Measurements from ENCODE around the gene RPP40.
A peak's percentile ranks its signal among the peaks of the same experiment; 100 is the strongest.
"Not testable (repeated sequence)": the region's sequence is repeated elsewhere in the genome, so short reads cannot be mapped to it uniquely, and the experiment has no call there.

RPP40 gene

DNA sequence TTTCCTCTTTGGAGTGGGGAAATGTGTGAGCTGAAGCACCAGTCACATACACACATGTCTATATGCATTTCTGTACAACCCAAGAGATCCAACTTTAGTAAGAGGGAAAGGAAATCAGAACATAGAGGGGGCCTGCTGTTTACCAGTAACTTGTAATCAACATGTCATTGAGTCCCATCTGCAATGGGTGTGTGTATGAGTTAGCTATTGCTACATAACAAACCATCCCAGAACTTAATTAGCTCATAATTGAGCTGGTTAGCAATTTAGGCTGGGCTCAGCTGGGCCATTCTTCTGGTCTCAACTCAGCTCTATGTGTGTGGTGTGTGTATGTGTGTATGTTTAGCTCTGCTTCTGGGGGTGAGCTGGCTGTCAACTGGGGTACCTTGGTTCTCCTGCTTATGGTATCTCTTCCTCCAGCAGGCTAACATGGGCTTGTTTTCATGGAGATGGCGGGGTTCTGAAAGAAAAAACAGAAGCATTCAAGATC is 10.3 kb upstream of the RPP40 start:
- no peak for DNase-seq (ENCODE audit: low spot score)

DNA sequence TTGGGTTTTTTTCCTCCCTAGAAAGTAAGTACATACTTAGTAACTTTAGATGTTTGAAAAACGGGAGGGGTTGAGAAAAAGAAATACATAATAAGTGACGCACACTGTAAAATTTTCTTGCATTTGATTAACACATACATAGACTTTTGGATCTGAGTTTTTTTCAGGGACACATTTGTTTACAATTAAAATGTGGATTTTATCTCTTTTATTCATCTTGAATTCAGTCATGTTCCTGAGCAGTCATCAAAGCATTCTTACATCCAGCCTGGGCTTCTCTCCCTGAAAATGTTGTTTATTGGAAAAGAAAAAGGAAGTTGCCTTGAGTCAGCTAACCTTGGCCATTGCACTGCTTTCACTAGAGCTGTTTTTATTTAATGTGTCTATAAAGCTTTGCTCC is 8.7 kb upstream of the RPP40 start:
- DNase-seq (ENCODE audit: low spot score): no peak

DNA sequence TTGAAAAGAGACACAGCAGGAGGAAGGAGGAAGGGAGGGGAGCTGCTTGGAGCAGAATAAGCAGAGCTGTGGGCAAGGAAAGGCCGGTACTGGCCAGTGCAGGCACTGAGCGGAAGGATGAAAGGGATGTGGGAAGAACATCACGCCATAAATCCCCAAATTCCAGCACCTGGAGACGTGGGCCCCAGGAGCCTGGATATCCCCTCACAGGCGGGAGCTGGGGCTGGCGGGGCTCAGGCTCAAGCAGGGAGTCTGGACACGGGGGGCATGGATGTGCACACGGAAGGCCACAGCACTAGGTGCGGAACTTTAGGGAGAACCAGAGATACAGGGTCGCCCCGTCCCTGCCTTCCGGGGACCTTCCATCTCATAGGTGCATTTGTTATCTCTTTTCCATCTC is 7.5 kb upstream of the RPP40 start:
- no peak for DNase-seq (ENCODE audit: low spot score)

DNA sequence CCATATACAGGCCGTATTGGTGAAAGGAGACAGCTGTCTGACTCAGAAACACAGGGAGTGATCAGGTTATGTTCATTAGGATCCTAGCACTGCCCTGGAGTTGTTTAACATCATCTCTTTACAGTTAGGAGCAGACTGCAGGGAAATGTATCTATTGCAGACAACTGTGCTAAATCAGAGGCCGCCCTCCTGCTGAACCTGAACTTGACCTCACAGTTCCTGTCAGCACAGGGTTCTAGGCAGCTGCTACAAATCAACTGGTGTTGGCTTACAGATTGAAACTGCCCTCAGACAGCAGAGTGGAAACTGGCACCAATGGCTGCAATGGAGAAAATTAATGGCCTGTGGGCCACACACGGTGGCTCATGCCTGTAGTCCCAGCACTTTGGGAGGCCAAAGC is 3.7 kb upstream of the RPP40 start:
- DNase-seq (ENCODE audit: low spot score): no peak

DNA sequence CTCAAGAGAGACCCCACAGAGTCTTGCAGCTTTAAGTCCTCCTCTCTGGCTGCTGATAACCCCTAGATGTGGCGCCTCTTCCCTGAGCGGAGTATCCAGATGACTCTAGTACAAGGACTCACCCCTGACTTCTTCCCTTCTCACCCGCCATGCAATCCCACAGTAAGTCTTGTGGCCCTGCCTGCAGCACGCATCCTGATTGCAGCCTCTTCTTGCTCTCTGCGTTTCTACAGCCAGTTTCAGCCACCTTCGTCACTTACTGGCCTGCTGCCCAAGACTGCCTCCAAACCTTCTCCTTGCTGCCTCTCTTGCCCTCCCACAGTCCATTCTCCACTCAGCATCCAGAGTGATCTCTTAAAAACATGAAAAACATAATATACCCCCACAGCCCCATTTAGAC is 2.4 kb upstream of the RPP40 start:
- no peak for DNase-seq (ENCODE audit: low spot score)

DNA sequence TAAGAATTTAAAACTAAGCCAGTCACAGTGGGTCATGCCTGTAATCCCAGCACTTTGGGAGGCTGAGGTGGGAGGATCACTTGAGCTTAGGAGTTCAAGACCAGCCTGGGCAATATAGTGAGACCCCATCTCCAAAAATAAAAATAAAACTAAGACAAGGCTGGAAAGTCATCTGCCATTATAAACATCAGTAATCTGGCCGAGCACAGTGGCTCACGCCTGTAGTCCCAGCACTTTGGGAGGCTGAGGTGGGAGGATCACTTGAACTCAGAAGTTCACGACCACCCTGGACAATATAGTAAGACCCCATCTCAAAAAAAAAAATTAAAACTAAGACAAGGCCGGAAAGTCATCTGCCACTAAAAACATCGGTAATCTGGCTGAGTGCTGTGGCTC is 1.2 kb upstream of the RPP40 start:
- DNase-seq (ENCODE audit: low spot score): not testable (repeated sequence)

DNA sequence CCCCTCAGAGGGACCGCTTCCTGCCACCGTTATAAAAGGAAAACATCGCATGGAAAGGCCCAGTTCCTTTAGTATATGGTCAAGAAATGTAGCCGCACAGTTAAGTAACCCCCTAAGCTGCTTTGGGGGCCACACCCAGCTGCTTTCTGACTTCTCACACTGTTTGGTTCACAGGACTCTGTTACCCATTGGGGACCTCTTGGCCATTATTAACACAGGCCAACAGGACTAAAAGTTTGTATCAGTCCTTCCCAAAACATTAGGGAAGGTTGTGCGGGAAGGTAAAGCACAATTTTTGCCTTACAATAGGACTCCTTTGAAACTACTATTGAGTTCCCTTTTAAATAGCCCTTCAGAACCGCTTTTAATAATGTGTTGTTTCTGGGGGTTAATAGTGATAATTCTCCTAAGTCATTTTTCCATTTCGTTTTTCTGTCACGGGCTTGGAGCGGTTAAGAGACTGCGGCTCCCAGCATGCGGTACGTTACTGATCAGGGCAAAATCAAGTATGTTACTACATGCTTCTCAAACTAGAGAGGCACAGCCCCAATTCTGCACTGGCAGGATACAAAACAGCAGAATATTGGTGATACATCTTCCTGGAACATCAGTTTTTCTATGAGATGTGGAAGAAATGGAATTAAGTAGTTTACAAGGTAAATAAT is 668 bp upstream of the RPP40 start:
- no peak for DNase-seq (ENCODE audit: low spot score)

DNA sequence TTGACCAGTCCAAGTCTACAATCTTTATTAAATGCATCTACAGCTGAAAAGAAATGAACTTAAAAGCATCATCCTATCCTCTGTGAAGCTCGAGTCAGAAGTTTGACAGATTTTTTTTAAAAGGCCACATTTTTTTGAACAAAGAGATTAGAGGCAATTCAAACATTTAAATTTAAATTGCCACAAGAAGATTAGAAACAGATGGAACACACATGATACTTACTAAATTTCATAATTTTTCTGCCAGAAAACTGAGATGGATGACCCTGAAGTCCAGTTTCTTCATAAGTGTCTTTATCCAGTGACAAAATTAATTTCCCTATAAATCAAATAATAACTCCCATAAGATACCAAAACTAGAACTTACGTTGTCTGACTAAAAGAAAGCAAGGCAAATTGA is 4.3 kb downstream of the RPP40 start:
- no peak for DNase-seq (ENCODE audit: low spot score)

DNA sequence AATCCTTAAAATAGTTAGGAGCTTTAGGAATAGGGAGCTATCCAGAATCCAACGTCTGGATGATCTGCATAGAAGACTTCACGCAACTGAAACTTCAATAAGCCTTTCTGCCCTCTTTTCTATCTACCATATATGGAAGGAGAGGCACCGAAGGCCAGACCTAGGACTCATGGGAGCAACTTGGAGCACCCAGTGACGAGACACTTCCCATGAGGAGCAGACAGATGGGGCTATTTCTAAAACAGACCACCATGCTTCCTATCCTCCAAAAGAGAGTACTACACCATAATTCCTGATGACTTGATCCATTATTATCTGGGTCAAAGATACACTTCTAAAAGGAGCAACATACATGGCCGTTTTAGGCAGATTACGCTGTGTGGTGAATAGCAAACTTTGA is 6.0 kb downstream of the RPP40 start:
- DNase-seq (ENCODE audit: low spot score): no peak

DNA sequence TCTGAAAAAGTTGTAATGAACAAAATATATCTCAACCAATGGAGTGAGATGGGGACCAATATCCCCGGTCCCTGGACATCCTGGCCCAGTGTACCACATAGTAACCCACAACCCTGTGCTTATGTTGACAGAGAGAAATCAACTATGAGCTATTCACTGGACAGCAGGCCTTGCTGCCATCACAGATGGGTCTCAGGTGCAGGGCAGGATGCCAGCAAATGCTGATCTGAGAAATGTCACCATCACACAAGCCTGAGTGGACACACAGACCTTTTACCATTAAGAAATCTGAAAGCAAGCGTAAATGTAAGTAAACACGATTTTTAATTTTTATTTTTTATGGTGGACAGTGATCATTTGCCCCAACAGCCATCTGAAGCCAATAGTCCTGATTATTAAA is 9.1 kb downstream of the RPP40 start:
- no peak for DNase-seq (ENCODE audit: low spot score)

DNA sequence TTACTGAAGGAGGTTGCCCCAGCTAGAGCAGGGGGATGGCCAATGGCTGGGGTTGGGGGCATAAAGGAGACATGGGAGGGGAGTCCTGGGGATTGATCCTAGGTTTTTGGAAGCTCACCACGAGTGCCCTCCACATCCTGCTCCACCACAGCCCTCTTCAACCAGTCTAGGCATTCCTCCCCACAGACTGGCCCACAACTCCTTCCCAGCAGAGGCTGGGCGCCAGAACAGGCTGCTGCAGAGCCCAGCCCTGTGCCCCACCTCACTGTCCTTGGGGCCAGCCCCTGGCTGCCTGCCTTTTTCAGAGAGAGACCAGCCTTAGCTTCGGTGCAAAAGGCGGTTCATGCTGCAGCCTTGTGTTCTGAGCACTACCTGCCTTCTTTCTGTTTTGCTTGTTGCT is 16.4 kb downstream of the RPP40 start:
- DNase-seq (ENCODE audit: low spot score): no peak

DNA sequence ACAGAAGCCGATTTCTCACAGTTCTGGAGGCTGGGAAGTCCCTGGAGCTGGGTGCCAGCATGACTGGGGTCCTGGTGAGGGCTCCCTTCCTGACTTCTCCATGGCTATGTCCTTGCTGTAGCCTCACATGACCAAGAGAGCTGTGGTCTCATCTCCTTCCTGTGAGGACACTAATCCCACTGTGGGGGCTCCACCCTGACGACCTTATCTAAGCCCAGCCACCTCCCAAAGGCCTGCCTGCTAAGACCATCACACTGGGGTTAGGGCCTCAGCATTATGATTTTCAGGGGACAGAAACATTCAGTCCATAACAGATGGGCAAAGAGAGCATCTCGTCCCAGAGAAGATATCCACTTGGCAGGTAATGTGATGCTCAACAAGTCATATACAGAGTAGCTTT is 16.8 kb downstream of the RPP40 start:
- no peak for DNase-seq (ENCODE audit: low spot score)

DNA sequence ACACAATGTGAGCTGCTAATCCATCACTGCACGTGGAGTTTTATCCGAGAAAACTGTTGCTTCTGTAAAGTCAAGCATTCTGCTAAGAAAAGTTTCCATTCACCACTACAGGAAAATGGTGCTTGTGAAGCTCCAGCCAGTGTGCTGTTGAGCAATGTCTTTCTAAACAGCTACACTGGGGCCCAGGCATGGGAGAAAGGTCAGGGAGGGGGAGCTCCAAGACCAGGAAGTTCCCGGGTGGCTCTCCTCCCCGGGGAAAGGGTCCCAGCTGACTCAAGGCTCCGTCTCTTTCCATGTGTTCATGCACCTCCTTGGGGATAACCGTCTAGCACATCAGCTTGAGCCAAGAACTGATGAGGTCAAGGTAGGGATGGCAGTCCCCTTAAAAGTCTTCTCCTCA is 20.5 kb downstream of the RPP40 start:
- no peak for DNase-seq (ENCODE audit: low spot score)

DNA sequence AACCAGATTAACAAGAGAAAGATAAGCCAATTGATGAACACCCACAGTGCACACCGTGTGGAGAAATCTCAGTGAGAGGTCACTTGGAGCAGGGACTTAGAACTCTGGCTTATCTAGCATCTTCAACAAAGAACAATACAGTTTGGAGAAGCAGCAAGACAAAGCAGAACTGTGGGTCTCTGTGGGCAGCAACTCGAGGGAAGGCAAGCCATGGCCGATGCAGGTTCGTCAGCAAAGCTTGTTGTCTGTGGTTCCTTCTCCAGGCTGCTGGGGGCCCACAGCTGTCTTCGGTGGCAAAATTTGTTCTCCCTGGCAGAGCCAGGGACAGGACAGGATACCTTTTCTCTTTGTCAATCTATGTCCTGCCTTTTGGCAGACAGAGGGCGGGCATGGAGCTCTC is 22.1 kb downstream of the RPP40 start:
- DNase-seq (ENCODE audit: low spot score): no peak

DNA sequence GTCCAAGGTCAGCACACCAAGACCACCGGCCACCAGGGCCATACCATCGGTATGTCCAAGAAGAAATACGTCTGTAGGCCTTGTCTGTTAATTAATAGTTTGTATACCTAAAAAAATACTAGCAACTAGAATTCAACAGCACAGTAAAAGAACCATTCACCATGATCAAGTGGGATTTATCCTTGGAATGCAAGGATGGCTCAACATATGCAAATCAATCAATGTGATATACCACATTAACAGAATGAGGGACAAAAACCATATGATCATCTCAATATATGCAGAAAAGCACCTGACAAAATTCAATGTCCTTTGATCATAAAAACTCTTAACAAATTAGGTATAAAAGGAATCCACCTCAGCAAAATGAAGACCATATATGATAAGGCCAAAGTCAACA is 24.4 kb downstream of the RPP40 start:
- no peak for DNase-seq (ENCODE audit: low spot score)

DNA sequence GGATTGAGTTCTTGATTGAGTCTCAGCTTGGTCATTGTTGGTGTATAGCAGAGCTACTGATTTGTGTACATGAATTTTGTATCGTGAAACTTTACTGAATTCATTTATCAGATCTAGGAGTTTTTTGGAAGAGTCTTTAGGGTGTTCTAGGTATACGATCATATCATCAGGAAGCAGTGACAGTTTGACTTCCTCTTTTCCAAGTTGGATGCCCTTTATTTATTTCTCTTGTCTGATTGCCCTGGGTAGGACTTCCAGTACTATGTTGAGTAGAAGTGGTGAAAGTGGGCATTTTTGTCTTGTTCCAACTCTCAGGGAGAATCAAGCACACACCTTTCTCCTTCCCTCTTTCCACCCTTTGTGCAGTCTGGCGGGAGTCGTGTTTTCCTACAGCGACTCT is 26.4 kb downstream of the RPP40 start:
- no peak for DNase-seq (ENCODE audit: low spot score)

DNA sequence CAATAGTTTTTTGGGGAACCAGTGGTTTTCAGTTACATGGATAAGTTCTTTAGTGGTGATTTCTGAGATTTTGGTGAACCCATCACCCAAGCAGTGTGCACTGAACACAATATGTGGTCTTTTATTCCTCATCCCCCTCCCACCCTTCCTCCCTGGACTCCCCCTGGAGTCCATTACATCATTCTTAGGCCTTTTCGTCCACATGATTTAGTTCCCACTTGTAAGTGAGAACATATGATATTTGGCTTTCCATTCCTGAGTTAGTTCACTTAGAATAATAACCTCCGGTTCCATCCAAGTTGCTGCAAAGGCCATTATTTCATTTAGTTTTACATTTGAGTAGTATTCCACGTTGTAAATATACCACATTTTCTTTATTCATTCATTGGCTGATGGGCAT is 28.3 kb downstream of the RPP40 start:
- no peak for DNase-seq (ENCODE audit: low spot score)

DNA sequence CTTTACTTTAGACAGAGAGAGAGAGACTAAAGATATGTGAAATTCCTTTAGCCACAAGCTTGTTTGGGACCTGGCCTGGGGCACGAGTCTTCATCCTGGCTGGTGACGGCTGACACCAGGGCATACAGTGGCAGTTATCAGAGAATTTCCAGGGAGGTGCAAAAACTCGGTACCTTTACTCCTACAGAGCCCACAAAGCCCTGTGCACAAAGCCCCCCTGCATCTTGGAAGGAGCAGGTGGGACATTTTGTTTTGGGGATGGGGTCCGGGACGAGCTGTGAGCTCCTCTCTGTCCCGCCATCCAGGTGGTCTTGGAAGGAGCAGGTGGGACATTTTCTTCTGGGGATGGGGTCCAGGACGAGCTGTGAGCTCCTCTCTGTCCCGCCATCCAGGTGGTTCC is 28.9 kb downstream of the RPP40 start:
- DNase-seq (ENCODE audit: low spot score): no peak

DNA sequence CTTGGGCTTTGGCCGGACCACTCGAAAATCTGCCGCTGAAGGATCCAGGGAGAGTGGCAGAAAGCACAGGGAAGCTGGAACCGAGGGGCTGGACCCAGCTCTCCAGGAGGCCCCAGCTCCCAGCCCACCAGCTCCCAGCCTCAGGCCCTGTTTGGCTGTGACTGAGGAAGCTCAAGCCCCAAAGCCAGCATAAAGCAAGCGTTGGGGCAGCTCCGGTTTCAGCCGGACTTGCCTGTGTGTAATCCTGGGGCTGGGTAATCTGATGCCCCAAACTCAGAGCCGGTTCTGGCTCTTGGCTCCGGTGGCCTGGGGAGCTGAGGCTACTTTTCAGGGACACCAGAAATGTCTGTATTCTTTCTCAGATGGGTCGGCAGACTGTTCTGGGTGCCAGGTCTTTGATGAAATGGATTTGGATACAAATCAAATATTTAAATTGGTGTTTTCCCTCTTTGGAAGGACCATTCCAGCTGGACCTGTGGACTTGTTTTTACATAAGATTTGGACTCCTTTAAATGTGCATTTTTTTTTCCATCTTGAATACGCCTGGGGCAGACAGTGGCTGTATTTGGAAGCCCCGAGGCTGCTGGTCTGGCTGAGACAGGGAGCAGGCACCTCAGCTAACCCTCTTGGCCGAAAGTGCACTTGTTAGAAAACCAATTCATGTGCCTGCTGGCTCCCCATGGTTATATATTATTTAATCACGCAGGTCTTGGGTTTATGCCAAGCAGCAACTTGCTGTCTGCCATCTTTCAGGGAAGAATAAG is 29.7 kb downstream of the RPP40 start:
- peak; percentile 77 for DNase-seq (ENCODE audit: low spot score)

DNA sequence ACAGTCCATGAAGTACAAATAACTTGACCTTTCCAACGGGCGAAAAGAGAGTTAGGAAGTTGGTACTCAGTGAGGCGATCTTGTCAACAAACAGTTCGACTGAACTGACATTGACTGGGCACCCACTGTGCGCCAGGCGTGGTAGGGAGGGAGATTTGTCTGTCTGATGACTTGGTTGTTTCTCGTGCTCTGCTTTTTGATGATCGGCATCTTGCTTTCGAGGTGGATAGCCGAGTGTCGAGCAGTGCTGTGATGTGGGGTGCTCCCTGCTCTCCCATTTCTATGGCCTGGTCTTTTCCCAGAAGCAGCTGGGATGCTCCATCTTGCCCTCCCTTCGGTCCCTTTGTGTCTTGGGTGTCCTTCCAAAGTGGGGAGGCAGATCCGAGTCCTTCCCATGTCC is 30.4 kb downstream of the RPP40 start:
- no peak for DNase-seq (ENCODE audit: low spot score)

DNA sequence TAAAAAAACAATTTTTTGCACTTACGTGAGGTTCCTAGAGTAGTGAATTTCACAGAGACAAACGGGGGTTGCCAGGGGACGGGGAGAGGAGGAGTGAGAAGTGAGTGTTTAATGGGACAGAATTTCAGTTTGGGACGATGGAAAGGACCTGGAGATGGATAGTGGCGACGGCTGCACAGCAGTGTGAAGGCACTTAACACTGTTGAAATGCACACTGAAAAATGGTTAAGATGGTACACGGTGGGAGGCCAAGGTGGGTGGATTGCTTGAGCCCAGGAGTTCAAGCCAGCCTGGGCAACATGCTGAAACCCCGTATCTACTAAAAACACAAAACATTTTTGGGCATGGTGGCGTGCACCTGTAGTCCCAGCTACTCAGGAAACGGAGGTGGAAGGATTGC is 31.4 kb downstream of the RPP40 start:
- DNase-seq (ENCODE audit: low spot score): no peak

DNA sequence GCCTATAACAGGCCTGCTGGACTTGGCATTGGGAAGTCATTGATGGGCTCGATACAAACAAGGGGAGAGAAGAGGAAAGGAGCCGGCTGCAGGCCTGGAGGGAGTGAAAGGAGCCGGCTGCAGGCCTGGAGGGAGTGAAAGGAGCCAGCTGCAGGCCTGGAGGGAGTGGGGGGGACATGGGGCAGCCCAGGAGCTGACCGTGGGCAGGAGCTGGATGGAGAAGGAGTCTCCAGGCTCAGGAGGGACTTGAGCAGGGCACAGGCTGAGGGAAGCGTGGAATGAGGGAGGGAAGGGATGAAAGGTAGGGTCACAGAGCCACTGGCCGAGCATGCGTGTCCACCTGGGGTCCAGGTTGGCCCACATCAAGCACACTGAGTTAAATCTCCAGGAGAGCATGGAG is 32.0 kb downstream of the RPP40 start:
- DNase-seq (ENCODE audit: low spot score): no peak

DNA sequence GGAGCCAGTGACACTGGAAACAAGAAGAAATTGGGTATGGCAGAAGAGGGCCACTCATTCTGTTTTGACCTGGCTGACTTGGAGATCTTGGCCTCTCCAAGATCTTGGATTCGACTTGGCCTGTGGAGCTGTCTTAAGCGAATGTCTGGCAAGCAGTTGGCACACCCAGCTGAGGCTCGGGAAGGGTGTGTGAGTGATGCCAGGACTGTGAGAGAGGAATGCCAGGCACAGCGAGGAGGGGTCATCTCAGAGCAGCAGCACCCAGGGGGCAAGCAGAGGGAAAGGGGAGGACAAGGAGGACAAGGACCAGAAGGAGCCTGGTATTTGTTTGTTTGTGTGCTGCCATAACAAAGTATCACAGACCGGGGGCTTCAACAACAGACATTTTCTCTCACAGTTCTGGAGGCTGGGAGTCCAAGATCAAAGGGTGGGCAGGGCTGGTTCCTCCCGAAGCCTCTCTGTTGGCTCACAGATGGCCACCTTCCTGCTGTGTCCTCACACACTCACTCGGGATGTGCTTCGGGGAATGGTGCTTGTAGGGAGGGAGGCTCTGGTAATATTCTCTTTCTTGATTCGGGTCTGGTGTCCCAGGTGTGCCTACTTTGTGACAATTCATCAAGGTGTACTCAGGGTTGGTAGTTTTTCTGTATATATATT is 33.0 kb downstream of the RPP40 start:
- DNase-seq (ENCODE audit: low spot score): no peak
